A549 treated with RU486 at 1 μM for 4 hours (cell line): ENCODE data around the gene ERGIC3. TPM values are rescaled to one million over a fixed set of nuclear protein-coding genes. Genes with fewer than 3 reads are reported as not detected.

ENCODE experiments used
- total RNA-seq: library from RNA; stranded (reverse); fragments of 200-300 nt; extraction: Qiagen RNA extraction; gene quantifications from 5 replicates; pipeline ENCODE4 v1.2.3, GENCODE V29; 2022; ENCODE audit warnings: low read depth

The ERGIC3 gene
- 215 to 255 TPM (median 242 TPM) in 5 replicates for total RNA-seq

GRCh38 chr20:35541783-35542662 is at the start of gene ERGIC3:
Gene ERGIC3 (plus strand): TSS chr20:35542078. CDS start chr20:35542098, 20 bp downstream.

DNA sequence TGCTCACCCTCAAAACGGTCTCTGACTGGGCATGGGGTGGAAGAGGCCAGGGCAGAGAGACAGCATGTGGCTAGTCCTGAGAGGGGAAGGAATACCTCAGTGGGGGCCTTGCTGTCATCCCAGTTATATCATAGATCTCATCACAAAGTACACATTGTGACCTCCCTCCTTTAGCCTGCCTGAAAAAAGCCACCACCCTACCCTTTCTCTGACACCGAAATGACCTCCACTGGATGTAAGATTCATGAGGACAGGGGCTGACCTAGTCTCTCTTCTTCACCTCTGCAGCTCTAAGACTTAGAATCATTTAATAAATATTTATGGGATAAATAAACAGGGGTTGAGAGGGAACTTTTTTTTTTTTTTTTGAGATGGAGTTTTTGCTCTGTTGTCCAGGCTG is 12.3 kb upstream of the ERGIC3 start, which contains the start of gene C20orf173:
C20orf173 (minus strand) TSS at position 101 of the 400 bp plus-strand sequence. CDS start 279 bp downstream, outside the sequence.

Other genes with a start within 250 kb of the ERGIC3 start
- 0.05 to 0.13 TPM (median 0.09 TPM) in 4 of 5 replicates, not detected in the other for gene FAM83C, start 249.7 kb upstream of the ERGIC3 start, total RNA-seq
- 30.8 to 41.1 TPM (median 32.5 TPM) in 5 replicates for gene UQCC1, start 130.1 kb upstream of the ERGIC3 start, total RNA-seq
- not detected in 5 replicates for gene GDF5, start 103.8 kb upstream of the ERGIC3 start, total RNA-seq
- 21.8 to 25.4 TPM (median 23.2 TPM) in 5 replicates for gene CEP250, start 86.5 kb upstream of the ERGIC3 start, total RNA-seq
- gene C20orf173, start 12.4 kb upstream of the ERGIC3 start, total RNA-seq, result not detected in 5 replicates
- 3.6 to 6.0 TPM (median 4.5 TPM) in 5 replicates for gene SPAG4, start 73.8 kb downstream of the ERGIC3 start, total RNA-seq
- gene CPNE1, start 122.8 kb downstream of the ERGIC3 start, total RNA-seq, result 161 to 226 TPM (median 210 TPM) in 5 replicates
- 71.1 to 88.6 TPM (median 84.2 TPM) in 5 replicates for gene RBM12, start 122.8 kb downstream of the ERGIC3 start, total RNA-seq
- 27.9 to 38.0 TPM (median 32.2 TPM) in 5 replicates for gene NFS1, start 157.3 kb downstream of the ERGIC3 start, total RNA-seq
- gene ROMO1, start 157.3 kb downstream of the ERGIC3 start, total RNA-seq, result 307 to 374 TPM (median 332 TPM) in 5 replicates
- gene RBM39, start 200.2 kb downstream of the ERGIC3 start, total RNA-seq, result 162 to 210 TPM (median 176 TPM) in 5 replicates
- gene PHF20, start 229.9 kb downstream of the ERGIC3 start, total RNA-seq, result 23.4 to 29.2 TPM (median 24.9 TPM) in 5 replicates